ENCODE results near the gene MFAP4.
"Not testable (repeated sequence)": the region's sequence is repeated elsewhere in the genome, so short reads cannot be mapped to it uniquely, and the experiment has no call there.

MFAP4 gene

DNA sequence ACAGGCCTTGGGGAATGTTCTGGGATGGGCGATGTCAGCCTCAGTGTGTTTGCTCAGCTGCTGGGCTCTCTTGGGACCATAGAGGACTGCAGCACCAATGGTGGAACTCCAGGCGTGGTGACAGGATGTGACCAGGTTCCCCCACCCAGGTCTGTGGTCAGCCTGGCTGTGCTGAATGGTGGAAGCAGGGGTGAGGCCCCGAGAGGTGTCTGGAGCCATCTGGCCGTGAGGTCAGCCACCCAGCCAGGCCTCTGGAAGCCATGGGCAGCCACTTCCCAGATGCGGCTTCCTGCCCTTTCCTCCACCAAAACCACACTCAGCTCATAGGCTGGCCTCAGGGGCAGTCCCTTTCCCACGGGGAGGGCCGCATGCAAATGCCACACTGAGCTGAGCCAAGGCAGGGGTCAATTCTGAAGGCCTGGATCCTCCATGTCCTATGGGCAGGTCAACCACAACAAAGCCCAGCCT lies 16.5 kb downstream of the MFAP4 start:
- DNase-seq (ENCODE audit: low spot score): peak; percentile 66

DNA sequence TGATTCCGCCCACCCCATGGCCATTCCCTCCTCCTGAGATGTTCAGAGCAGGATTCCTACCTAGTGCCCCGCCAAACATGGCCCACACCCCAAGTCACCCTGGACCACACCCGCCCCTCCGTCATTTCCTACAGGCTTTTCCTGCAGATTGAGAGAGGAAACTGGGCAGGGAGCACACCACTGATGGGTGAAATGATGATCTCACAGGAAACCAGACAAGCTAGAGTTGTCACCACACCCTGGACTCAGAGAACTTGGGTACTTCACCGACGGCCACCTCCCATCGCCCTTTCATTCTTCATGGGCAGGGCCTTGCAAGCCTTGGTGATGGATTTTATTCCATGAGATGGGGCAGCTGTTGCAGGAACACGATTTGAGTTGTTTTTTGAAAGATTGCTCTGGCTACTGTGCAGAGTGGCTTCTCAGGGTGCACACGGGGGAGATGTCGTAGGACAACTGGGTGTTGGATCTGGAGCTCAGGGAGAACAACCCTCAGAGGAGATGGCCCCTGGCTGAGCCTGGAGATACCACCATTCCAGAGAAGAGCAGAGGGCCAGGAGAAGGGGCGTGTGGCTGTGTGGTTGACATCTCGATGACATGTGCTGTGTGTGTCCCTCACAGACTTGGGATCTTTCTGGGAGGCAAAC lies 17.0 kb downstream of the MFAP4 start:
- DNase-seq (ENCODE audit: low spot score): peak; percentile 37

GRCh38 chr17:19369107-19369778 lies 17.7 kb downstream of the MFAP4 start:
- peak; percentile 30 for DNase-seq (ENCODE audit: low spot score)

DNA sequence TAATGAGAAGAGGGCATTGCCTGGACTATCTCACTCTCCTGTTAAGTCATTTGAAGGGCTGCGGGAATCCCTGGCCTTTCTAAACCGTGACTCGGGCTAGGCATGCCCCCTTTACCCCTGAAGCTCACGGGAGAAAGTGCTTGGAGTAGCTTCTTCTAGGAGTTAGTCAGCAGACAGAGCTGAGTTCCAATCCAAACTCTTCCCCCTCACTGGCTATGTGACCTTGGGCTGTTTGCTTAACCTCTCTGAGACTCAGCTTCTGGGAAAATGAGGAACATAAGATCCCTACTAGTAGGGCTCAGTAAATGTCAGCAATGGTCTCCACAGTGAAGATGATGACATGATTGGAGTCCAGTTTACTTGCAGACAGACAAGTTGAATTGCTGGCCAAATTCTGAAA lies 18.8 kb downstream of the MFAP4 start:
- no peak for DNase-seq (ENCODE audit: low spot score)

- no peak for DNase-seq (ENCODE audit: low spot score)
Measured at GRCh38 chr17:19366637-19366972, 20.4 kb downstream of the MFAP4 start.

- no peak for DNase-seq (ENCODE audit: low spot score)
Measured at GRCh38 chr17:19365833-19366636, 21.0 kb downstream of the MFAP4 start.

DNA sequence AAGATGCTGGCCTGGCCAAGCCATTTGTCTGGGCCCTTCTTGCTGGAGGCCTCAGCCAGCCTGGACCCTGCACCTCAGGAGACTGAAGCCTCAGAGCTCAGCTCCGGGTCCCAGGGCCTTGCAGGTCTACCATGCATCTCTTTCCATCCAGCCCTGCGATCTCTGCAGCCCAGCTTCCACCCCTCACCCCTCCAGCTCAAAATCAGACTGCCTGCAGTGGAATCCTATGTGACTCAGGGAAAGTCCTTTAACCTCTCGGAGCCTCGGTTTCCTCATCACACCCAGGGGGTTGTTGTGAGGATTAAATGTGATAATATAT lies 21.5 kb downstream of the MFAP4 start:
- DNase-seq (ENCODE audit: low spot score): no peak

- no peak for DNase-seq (ENCODE audit: low spot score)
Measured at GRCh38 chr17:19364699-19365498, 22.1 kb downstream of the MFAP4 start.

- no peak for DNase-seq (ENCODE audit: low spot score)
Measured at GRCh38 chr17:19363460-19364035, 23.4 kb downstream of the MFAP4 start.

GRCh38 chr17:19363114-19363438 lies 23.9 kb downstream of the MFAP4 start:
- DNase-seq (ENCODE audit: low spot score): no peak

DNA sequence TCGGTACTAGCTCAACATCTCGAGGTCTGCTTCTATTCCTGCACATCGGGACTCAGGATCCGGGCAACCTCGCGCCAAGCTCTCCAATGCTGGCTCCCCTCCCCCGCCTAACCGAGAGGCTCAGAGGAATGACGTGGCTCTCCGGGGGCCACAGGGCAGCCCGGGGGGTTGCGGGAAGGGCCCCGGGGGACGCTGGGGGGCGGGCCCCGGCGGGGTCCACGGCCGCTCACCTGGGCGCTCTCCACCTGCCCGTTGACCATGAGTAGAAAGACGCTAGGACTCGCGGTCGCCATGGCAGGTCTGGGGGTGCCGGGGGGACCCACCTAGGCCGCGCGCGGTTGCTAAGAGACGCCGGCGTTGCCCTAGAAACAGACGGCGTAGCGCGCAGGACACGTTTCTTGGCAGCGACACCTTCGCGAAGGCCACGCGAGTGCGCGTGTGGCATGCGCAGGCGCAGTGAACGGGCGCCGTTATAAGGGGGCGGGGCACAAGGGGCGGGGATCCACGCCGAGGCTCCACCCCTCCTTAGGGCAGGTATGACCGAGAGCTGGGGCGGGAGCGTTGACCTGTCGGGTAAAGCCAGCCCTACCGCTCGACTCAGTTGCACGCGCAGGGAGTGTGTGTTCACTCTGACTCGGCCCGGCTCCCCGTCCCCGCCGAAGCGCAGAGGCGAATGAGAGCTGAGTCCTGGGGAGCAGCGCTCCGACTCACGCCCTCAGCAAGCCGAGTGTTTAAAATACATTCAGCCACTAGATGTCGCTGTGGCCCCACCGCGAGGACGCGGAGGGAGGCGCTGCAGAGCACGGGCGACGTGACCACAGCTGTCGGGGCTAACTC lies 24.5 kb downstream of the MFAP4 start, which contains the start of gene B9D1:
Gene B9D1 (minus strand): TSS at position 447 of the 837 bp plus-strand sequence. CDS start 154 bp downstream, at position 293.
- peak; percentile 97 for DNase-seq (ENCODE audit: low spot score)

DNA sequence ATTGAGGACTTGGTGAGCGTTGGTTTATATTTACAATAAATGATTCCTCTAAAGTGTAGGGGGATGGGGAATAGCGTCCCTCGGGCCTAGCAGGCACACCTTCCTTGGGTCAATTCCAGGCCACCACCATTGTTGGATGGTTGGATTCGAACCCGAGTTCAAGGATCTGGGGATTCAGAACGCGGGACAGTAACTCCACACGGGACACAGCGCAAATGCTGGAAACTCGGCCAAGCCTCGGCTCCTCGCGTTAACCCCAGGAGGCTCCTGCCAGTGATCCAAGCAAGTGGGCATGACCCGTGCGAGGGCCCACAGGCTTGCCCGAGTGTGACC lies 25.1 kb downstream of the MFAP4 start:
- DNase-seq (ENCODE audit: low spot score): no peak

- no peak for DNase-seq (ENCODE audit: low spot score)
Measured at GRCh38 chr17:19361326-19361725, 25.7 kb downstream of the MFAP4 start.

GRCh38 chr17:19360772-19361171 lies 26.2 kb downstream of the MFAP4 start:
- no peak for DNase-seq (ENCODE audit: low spot score)

- DNase-seq (ENCODE audit: low spot score): no peak
Measured at GRCh38 chr17:19359856-19360255, 27.1 kb downstream of the MFAP4 start.

- peak; percentile 30 for DNase-seq (ENCODE audit: low spot score)
Measured at GRCh38 chr17:19359151-19359550, 27.8 kb downstream of the MFAP4 start.

- peak; percentile 56 for DNase-seq (ENCODE audit: low spot score)
Measured at GRCh38 chr17:19357761-19358160, 29.2 kb downstream of the MFAP4 start.

- no peak for DNase-seq (ENCODE audit: low spot score)
Measured at GRCh38 chr17:19357351-19357750, 29.6 kb downstream of the MFAP4 start.

DNA sequence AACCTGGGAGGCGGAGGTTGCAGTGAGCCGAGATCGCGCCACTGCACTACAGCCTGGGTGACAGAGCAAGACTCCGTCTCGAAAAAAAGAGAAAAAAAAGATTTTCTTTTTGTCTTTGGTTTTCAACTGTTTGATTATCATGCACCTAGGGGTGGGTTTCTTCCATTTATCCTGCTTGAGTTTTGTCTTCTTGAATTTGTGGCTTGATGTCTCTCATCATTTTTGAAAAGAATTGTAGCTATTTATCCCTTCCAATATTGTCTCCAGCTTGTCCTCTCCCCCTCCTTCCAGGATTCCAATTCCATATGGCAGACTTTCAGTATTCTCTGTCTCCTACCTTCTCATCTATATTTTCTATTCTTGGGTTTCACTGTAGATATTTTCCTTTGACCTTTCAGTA lies 32.2 kb downstream of the MFAP4 start:
- no peak for DNase-seq (ENCODE audit: low spot score)

DNA sequence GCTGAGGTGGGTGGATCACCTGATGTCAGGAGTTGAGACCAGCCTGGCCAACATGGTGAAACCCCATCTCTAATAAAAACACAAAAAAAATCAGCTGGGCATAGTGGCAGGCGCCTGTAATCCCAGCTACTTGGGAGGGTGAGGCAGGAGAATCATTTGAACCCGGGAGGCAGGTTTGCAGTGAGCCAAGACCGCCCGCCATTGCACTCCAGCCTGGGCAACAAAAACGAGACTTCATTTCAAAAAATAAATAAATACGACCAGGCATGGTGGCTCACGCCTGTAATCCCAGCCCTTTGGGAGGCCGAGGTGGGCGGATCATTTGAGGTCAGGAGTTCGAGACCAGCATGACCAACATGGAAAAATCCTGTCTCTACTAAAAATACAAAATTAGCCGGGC lies 33.6 kb downstream of the MFAP4 start:
- DNase-seq (ENCODE audit: low spot score): not testable (repeated sequence)

- DNase-seq (ENCODE audit: low spot score): peak; percentile 42
Measured at GRCh38 chr17:19348806-19349205, 38.2 kb downstream of the MFAP4 start.
